ENCODE data around the gene SEC11C. TPM values are rescaled to one million over a fixed set of nuclear protein-coding genes. Genes with fewer than 3 reads are reported as not detected.
A peak's percentile ranks its signal among the peaks of the same experiment; 100 is the strongest.

Gene SEC11C
- total and polyA plus RNA-seq, 7 experiments from 2014 or later: 41.4 to 137 (median 54.2) TPM

DNA sequence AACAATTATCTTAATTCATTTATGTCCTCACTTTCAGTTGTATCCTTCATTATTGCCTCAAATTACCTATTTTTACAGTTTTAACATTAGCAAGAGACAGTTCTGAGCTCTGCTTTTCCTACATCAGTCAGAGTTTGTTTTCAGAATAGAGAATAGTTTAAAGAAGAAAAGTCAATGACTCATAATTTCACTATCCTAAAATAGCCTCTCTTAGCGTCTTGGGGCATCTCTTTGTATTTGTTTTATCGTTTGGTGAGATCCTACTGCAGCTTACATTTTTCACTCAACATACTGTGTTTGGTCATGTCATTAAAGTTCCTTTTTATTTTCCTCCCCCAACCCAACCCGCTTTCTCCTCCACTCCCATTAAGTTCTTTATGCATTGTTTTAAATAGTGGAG, 3.8 kb downstream of the SEC11C start:
- peak overlapping the region in 1 of 9 donors; percentile 82 for H3K27ac Mint-ChIP-seq
- ChIA-PET POLR2A (no interaction called here), CTCF (no interaction called here)
- H3K4me3 ChIP-seq (ENCODE audit: low read length): no peak overlapping the region
- no peaks in the 10 kb centered on the region for H3K9me3 ChIP-seq (ENCODE audit: control insufficient read depth in 2 of 3, low read length in 3 of 3)
- peaks cover 37 to 81% (median 67%) of the 10 kb centered on the region in 7 donors for H3K4me1 Mint-ChIP-seq
- no peak for DNase-seq
- H3K27me3 ChIP-seq (ENCODE audit: control insufficient read depth in 2 of 2, insufficient read depth in 2 of 2, low read length in 2 of 2): no peaks in the 10 kb centered on the region
- H3K36me3 Mint-ChIP-seq: peaks cover 6 to 10% (median 9%) of the 10 kb centered on the region in 5 donors
- H3K36me3 ChIP-seq (ENCODE audit: control insufficient read depth in 2 of 3, insufficient read depth in 3 of 3, low read length in 3 of 3): peaks cover 0 to 13% (median 0%) of the 10 kb centered on the region in 3 experiments
- intact Hi-C loops (cut with micrococcal nuclease): no loop called here
- H3K9me3 Mint-ChIP-seq: no peaks in the 10 kb centered on the region
- H3K4me1 ChIP-seq (ENCODE audit: control insufficient read depth in 2 of 2, insufficient read depth in 2 of 2, low read length in 2 of 2): peaks cover 15 to 23% of the 10 kb centered on the region in 2 donors
- no peak for ATAC-seq
- peak overlapping the region in 2 of 10 donors; percentile 11 to 63 for H3K4me3 Mint-ChIP-seq
- no peaks in the 10 kb centered on the region for H3K27me3 Mint-ChIP-seq
- H3K27ac ChIP-seq (ENCODE audit: low read depth, low read length): no peak overlapping the region

DNA sequence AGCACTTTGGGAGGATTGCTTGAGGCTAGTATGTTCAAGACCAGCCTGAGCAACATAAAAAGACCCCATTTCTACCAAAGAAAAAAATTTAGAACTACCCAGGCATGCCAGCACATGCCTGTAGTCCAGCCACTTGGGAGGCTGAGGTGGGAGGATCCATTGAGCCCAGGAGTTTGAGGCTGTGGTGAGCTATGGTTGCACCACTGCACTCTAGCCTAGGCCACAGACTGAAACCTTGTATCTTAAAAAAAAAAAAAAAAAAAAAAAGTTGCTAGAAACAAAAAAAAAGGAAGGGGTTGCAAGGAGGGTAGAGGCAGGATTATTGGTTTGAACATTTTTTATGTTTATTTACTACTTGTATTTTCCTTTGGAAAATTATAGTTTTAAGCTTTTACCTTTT, 4.8 kb downstream of the SEC11C start:
- Mint-ChIP-seq H3K4me3 (no peak overlapping the region), H3K4me1 (peaks cover 37 to 83% (median 74%) of the 10 kb centered on the region in 7 donors), H3K27ac (peak overlapping the region in 1 of 9 donors; percentile 46), H3K9me3 (no peaks in the 10 kb centered on the region), H3K36me3 (peaks cover 6 to 12% (median 9%) of the 10 kb centered on the region in 5 donors), H3K27me3 (no peaks in the 10 kb centered on the region)
- Histone ChIP-seq H3K4me1 (ENCODE audit: control insufficient read depth in 2 of 2, insufficient read depth in 2 of 2, low read length in 2 of 2) (peaks cover 15 to 23% of the 10 kb centered on the region in 2 donors), H3K27ac (ENCODE audit: low read depth, low read length) (no peak overlapping the region), H3K9me3 (ENCODE audit: control insufficient read depth in 2 of 3, low read length in 3 of 3) (no peaks in the 10 kb centered on the region), H3K4me3 (ENCODE audit: low read length) (no peak overlapping the region), H3K36me3 (ENCODE audit: control insufficient read depth in 2 of 3, insufficient read depth in 3 of 3, low read length in 3 of 3) (peaks cover 0 to 12% (median 0%) of the 10 kb centered on the region in 3 experiments), H3K27me3 (ENCODE audit: control insufficient read depth in 2 of 2, insufficient read depth in 2 of 2, low read length in 2 of 2) (no peaks in the 10 kb centered on the region)
- DNase-seq: no peak
- ChIA-PET POLR2A (no interaction called here), CTCF (interaction anchor here (1.3 kb wide), 1 partner anchor 9 kb away, joined by 4 read pairs; no protein-coding TSS in a partner anchor)
- no peak for ATAC-seq
- intact Hi-C loops (cut with micrococcal nuclease): no loop called here

DNA sequence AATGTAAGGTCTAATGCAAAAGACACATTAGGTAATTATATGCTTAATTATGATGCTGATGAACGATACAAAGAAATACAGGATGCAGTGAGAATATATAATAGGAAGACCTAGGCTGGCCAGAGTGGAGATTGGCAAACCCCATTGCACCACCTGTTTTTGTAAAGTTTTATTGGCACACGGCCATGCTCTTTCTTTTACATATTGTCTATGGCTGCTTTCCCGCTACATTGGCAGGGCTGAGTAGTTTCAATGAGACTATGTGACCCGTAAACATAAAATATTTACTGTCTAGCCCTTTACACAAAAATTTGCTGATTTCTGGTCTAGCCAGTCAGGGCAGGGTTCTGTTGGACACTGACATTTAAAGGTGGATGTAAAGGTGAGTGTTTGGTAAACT, 5.4 kb downstream of the SEC11C start:
- ChIA-PET POLR2A (no interaction called here), CTCF (interaction anchor here (1.3 kb wide), 1 partner anchor 10 kb away, joined by 4 read pairs; no protein-coding TSS in a partner anchor)
- Mint-ChIP-seq H3K4me1 (peaks cover 38 to 87% (median 76%) of the 10 kb centered on the region in 7 donors), H3K27me3 (no peaks in the 10 kb centered on the region), H3K36me3 (peaks cover 6 to 12% (median 9%) of the 10 kb centered on the region in 5 donors), H3K9me3 (no peaks in the 10 kb centered on the region), H3K27ac (peak overlapping the region in 1 of 9 donors; percentile 25), H3K4me3 (no peak overlapping the region)
- no peaks in the 10 kb centered on the region for H3K27me3 ChIP-seq (ENCODE audit: control insufficient read depth in 2 of 2, insufficient read depth in 2 of 2, low read length in 2 of 2)
- DNase-seq (no peak), ATAC-seq (no peak)
- peaks cover 0 to 6% (median 0%) of the 10 kb centered on the region in 3 experiments for H3K36me3 ChIP-seq (ENCODE audit: control insufficient read depth in 2 of 3, insufficient read depth in 3 of 3, low read length in 3 of 3)
- H3K9me3 ChIP-seq (ENCODE audit: control insufficient read depth in 2 of 3, low read length in 3 of 3): no peaks in the 10 kb centered on the region
- no peak overlapping the region for H3K4me3 ChIP-seq (ENCODE audit: low read length)
- H3K27ac ChIP-seq (ENCODE audit: low read depth, low read length): no peak overlapping the region
- H3K4me1 ChIP-seq (ENCODE audit: control insufficient read depth in 2 of 2, insufficient read depth in 2 of 2, low read length in 2 of 2): peaks cover 17 to 23% of the 10 kb centered on the region in 2 donors
- intact Hi-C loops (cut with micrococcal nuclease): no loop called here

DNA sequence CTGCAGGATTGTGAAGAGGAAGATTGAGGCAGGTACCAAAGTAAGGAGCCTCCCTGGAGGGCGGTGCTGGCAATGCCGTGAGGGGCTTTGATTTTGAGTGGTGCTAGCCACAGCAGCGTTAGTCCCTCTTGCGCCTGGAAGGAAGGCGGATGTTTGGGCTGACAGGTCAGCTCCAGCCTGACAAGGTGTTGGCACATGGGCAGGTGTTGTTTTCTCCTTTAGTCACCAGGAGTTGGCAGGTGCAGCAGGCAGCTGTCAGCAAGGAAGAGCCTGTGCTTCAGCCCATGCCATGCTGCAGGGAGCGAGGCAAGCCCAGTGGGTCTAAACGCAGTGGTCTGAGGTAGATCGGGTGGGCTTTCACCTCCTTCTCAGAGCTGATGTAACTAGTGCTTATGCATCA, 8.5 kb downstream of the SEC11C start:
- Histone ChIP-seq H3K9me3 (ENCODE audit: control insufficient read depth in 2 of 3, low read length in 3 of 3) (no peaks in the 10 kb centered on the region), H3K4me1 (ENCODE audit: control insufficient read depth in 2 of 2, insufficient read depth in 2 of 2, low read length in 2 of 2) (peaks cover 6 to 11% of the 10 kb centered on the region in 2 donors), H3K4me3 (ENCODE audit: low read length) (no peak overlapping the region), H3K27me3 (ENCODE audit: control insufficient read depth in 2 of 2, insufficient read depth in 2 of 2, low read length in 2 of 2) (no peaks in the 10 kb centered on the region), H3K27ac (ENCODE audit: low read depth, low read length) (no peak overlapping the region), H3K36me3 (ENCODE audit: control insufficient read depth in 2 of 3, insufficient read depth in 3 of 3, low read length in 3 of 3) (peaks cover 0 to 20% (median 9%) of the 10 kb centered on the region in 3 experiments)
- intact Hi-C loops (cut with micrococcal nuclease): no loop called here
- POLR2A ChIA-PET: no interaction called here
- Mint-ChIP-seq H3K4me1 (peaks cover 27 to 67% (median 58%) of the 10 kb centered on the region in 7 donors), H3K27me3 (no peaks in the 10 kb centered on the region), H3K4me3 (peak overlapping the region in 1 of 10 donors; percentile 4), H3K27ac (peak overlapping the region in 2 of 9 donors; percentile 28 to 29), H3K36me3 (peaks cover 11 to 20% (median 15%) of the 10 kb centered on the region in 5 donors), H3K9me3 (no peaks in the 10 kb centered on the region)
- DNase-seq (no peak), ATAC-seq (no peak)
- CTCF ChIA-PET: interaction anchor here (0.5 kb wide), 1 partner anchor 24 kb away, joined by 3 read pairs; no protein-coding TSS in a partner anchor

DNA sequence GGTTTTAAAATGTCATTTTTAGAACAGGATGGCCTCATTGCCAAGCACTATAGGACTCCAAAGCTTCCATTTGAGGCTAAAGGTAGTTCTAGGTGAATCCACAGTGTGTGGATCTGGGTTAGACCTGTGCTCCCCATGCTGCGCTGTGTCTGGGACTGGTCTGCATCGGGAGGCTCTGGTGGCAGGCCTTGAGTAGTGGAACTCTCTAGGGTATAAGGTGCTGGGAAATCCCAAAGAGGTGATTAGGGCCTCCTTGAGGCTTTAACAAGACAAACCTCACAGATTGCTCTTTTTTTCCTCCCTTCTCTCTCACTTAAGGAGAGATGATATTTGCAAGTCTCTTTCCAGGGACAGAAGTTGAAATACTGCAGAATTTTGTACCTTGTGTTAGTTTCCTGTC, 9.3 kb downstream of the SEC11C start:
- H3K36me3 Mint-ChIP-seq: peaks cover 14 to 26% (median 18%) of the 10 kb centered on the region in 5 donors
- no peaks in the 10 kb centered on the region for H3K27me3 Mint-ChIP-seq
- Histone ChIP-seq H3K4me1 (ENCODE audit: control insufficient read depth in 2 of 2, insufficient read depth in 2 of 2, low read length in 2 of 2) (peaks cover 6 to 11% of the 10 kb centered on the region in 2 donors), H3K4me3 (ENCODE audit: low read length) (no peak overlapping the region), H3K36me3 (ENCODE audit: control insufficient read depth in 2 of 3, insufficient read depth in 3 of 3, low read length in 3 of 3) (peaks cover 0 to 26% (median 12%) of the 10 kb centered on the region in 3 experiments), H3K27ac (ENCODE audit: low read depth, low read length) (no peak overlapping the region), H3K27me3 (ENCODE audit: control insufficient read depth in 2 of 2, insufficient read depth in 2 of 2, low read length in 2 of 2) (no peaks in the 10 kb centered on the region), H3K9me3 (ENCODE audit: control insufficient read depth in 2 of 3, low read length in 3 of 3) (no peaks in the 10 kb centered on the region)
- POLR2A ChIA-PET: no interaction called here
- H3K27ac Mint-ChIP-seq: peak overlapping the region in 4 of 9 donors; percentile 7 to 77 (median 62)
- no peaks in the 10 kb centered on the region for H3K9me3 Mint-ChIP-seq
- peak overlapping the region in 1 of 10 donors; percentile 31 for H3K4me3 Mint-ChIP-seq
- no peak for ATAC-seq
- intact Hi-C loops (cut with micrococcal nuclease): loop anchor here in 1 of 2 donors (1.0 kb wide), 1 partner anchor 8 kb away; no protein-coding TSS in a partner anchor
- no peak for DNase-seq
- peaks cover 27 to 61% (median 52%) of the 10 kb centered on the region in 7 donors for H3K4me1 Mint-ChIP-seq
- CTCF ChIA-PET: no interaction called here

DNA sequence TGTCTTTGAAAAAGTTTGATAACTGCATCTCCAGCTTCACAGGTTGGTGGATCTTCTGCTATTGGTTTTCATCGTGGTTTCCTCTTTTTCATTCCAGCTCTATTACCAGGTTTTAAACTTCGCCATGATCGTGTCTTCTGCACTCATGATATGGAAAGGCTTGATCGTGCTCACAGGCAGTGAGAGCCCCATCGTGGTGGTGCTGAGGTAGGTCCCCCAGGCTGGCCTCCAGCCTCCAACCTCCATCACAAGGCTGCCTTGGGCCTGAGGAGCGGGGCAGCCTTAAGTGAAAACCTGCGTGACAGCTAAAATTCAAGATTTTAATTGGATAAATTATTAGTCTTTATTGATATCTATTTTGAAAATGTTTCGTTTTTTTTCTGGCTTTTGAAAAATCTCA, 9.7 kb downstream of the SEC11C start:
- H3K9me3 ChIP-seq (ENCODE audit: control insufficient read depth in 2 of 3, low read length in 3 of 3): no peaks in the 10 kb centered on the region
- Mint-ChIP-seq H3K4me3 (peak overlapping the region in 1 of 10 donors; percentile 31), H3K9me3 (no peaks in the 10 kb centered on the region), H3K27me3 (no peaks in the 10 kb centered on the region), H3K27ac (peak overlapping the region in 4 of 9 donors; percentile 7 to 77 (median 46)), H3K4me1 (peaks cover 24 to 57% (median 49%) of the 10 kb centered on the region in 7 donors), H3K36me3 (peaks cover 14 to 30% (median 19%) of the 10 kb centered on the region in 5 donors)
- POLR2A ChIA-PET: no interaction called here
- DNase-seq: no peak
- H3K4me1 ChIP-seq (ENCODE audit: control insufficient read depth in 2 of 2, insufficient read depth in 2 of 2, low read length in 2 of 2): peaks cover 6 to 11% of the 10 kb centered on the region in 2 donors
- CTCF ChIA-PET: interaction anchor here (1.3 kb wide), 1 partner anchor 64 kb away, joined by 5 read pairs; no protein-coding TSS in a partner anchor
- no peak overlapping the region for H3K4me3 ChIP-seq (ENCODE audit: low read length)
- H3K27ac ChIP-seq (ENCODE audit: low read depth, low read length): no peak overlapping the region
- no peaks in the 10 kb centered on the region for H3K27me3 ChIP-seq (ENCODE audit: control insufficient read depth in 2 of 2, insufficient read depth in 2 of 2, low read length in 2 of 2)
- peaks cover 0 to 27% (median 12%) of the 10 kb centered on the region in 3 experiments for H3K36me3 ChIP-seq (ENCODE audit: control insufficient read depth in 2 of 3, insufficient read depth in 3 of 3, low read length in 3 of 3)
- intact Hi-C loops (cut with micrococcal nuclease): loop anchor here in 1 of 2 donors (1.0 kb wide), 1 partner anchor 8 kb away; no protein-coding TSS in a partner anchor
- ATAC-seq: no peak
